ENCODE results near the gene EXOSC3.
"Not testable (repeated sequence)": the region's sequence is repeated elsewhere in the genome, so short reads cannot be mapped to it uniquely, and the experiment has no call there.

The EXOSC3 gene

DNA sequence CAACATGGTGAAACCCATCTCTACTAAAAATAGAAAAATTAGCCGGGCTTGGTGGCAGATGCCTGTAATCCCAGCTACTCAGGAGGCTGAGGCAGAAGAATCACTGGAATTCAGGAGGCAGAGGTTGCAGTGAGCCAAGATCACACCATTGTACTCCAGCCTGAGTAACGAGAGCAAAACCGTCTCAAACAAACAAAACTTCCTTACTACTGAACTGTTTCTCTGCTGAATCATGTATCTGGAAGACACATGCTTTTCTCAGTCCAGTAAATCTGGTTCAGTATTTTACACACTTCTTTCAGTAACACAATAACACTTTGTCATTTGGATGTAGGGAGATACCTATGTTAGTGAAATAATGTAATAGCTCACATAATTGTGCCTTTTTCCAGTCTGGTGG, 23.4 kb downstream of the EXOSC3 start:
- in situ Hi-C loops (cut with HindIII; ENCODE audit: low pct_unique_long_range_greater_than_20kb, low sequenced_read_pairs) = no loop called here
- no peak for DNase-seq (ENCODE audit: low read depth in 1 of 2, low spot score in 1 of 2)
- no peak for TF ChIP-seq JUND (IDR thresholded peaks at IDR 0.05; ENCODE audit: low read depth)

DNA sequence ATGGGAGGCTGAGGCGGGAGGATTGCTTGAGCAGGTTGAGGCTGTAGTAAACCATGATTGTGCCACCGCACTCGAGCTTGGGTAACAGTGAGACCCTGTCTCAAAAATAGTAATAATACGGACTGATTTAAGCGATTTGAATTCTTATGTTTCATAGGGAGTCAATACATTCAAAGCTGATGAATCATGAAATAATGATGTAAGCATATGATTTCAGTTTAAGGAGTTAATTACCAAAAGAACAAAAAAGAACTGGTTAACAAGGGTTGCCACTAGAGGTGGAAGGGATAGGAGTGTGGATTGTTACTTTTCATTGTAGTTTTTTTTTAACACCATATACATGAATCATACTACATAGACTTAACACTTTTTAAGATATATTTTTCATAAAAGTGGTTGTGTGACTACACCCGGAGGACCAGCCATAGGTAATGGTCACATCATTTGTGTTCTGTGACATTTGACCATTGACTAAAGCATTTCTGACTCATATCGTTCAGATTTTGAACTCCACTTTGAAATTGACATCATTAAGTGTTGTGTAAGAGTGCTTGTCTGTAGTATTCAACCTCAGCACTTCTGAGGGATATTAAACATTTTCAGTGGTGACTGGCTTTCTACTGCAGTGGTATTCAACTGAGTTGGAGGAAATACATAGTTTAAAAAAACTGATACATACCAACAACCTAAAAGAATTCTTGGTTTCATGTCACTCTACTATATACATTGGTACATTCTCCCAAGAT, 24.3 kb downstream of the EXOSC3 start:
- in situ Hi-C loops (cut with HindIII; ENCODE audit: low pct_unique_long_range_greater_than_20kb, low sequenced_read_pairs) = no loop called here
- TF ChIP-seq JUND (IDR thresholded peaks at IDR 0.05; ENCODE audit: low read depth) = no peak
- DNase-seq (ENCODE audit: low read depth in 1 of 2, low spot score in 1 of 2) = no peak

DNA sequence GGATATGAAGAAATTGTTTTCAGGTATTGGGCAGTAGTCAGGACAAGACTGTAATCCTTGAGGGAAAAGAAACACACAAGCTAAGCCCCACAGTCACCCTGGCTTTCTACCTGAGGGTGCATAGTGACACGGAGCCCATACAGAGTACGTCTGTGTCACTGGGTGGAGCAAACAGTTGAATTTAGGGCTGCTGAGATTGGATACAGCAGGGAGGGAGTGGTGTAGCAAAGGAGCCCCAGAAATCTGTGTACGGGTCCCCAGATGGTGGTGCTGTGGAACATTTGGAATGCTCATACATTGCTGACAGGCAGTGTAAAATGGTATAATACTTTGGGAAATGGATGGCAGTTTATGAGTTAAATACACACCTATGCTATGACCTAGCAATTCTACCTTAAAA, 26.1 kb downstream of the EXOSC3 start:
- in situ Hi-C loops (cut with HindIII; ENCODE audit: low pct_unique_long_range_greater_than_20kb, low sequenced_read_pairs) = no loop called here
- DNase-seq (ENCODE audit: low read depth in 1 of 2, low spot score in 1 of 2) = no peak
- TF ChIP-seq JUND (IDR thresholded peaks at IDR 0.05; ENCODE audit: low read depth) = no peak

DNA sequence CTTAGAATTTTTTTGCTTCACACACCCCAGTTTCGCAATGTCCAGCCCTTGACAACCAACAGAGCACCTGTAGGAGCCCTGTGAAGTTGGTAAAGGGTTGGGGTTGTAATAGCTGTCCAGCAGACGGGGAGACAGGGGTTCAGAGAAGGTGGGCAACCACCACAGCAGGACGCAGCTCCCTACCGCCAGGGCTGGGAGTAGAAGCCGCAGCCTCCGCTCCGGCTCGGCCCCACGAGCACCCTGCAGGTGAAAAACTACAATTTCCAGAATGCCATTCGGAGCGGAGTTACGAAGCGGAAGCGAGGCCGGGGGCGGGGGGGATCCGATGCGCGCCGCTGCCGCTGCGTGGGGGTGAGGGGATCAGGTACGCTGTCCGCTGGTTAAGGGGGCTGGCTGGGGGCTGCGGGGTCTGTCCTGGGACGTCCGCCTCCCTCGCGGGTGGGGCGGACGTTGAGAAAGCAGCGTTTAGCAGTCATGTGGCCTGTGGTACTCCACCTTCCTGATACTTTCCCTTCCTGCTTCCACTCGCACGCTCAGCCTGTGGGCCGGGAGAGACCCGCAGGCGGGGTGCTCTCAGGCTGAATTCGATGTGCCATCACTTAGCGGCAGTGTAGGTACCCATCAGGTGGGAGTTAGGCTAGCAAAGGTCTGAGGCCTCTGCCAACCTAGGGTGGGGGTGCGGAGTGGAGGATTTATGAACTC, 31.2 kb downstream of the EXOSC3 start, which contains the start of gene TRMT10B:
TRMT10B (plus strand) TSS at position 317 of the 702 bp plus-strand sequence. CDS start 8,127 bp downstream, outside the sequence.
- in situ Hi-C loops (cut with HindIII; ENCODE audit: low pct_unique_long_range_greater_than_20kb, low sequenced_read_pairs) = no loop called here
- TF ChIP-seq JUND (IDR thresholded peaks at IDR 0.05; ENCODE audit: low read depth) = no peak
- DNase-seq (ENCODE audit: low read depth in 1 of 2, low spot score in 1 of 2) = peak; percentile 64 to 81

DNA sequence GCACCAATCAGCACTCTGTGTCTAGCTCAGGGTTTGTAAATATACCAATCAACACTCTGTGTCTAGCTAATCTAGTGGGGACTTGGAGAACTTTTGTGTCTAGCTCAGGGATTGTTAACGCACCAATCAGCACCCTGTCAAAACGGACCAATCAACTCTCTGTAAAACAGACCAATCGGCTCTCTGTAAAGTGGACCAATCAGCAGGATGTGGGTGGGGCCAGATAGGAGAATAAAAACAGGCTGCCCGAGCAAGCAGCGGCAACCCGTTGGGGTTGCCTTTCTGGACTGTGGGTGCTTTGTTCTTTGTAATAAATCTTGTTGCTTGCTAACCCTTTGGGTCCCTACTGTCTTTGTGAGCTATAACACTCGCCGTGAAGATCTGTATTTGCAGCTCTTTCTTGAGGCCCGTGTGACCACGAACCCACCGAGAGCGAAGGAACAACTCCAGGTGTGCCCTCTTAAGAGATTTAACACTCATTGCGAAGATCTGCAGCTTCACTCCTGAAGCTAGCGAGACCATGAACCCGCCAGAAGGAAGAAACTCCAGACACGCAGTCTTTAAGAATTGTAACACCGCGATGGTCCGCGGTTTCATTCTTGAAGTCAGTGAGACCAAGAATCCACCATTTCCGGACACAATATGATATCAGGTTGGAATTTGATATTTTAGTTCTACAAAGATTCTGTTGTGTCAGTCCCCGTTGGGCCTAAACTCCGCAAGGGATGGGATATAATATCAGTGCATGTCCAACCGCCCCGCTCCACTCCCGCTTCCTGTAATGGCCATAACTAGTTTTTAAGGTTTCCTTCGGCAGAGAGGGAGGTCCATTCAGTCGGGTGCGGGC, 32.0 kb downstream of the EXOSC3 start:
- no peak for DNase-seq (ENCODE audit: low read depth in 1 of 2, low spot score in 1 of 2)
- in situ Hi-C loops (cut with HindIII; ENCODE audit: low pct_unique_long_range_greater_than_20kb, low sequenced_read_pairs) = no loop called here
- no peak for TF ChIP-seq JUND (IDR thresholded peaks at IDR 0.05; ENCODE audit: low read depth)

DNA sequence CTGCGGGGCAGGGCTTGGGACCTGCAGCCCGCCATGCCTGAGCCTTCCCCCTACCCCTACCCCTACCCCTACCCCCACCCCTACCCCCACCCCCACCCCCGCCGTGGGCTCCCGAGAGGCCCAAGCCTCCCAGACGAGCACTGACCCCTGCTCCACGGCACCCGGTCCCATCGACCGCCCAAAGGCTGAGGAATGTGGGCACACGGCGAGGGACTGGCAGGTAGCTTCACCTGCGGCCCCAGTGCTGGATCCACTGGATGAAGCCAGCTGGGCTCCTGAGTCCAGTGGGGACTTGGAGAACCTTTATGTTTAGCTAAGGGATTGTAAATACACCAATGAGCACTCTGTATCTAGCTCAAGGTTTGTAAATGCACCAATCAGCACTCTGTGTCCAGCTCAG, 32.8 kb downstream of the EXOSC3 start:
- DNase-seq (ENCODE audit: low read depth in 1 of 2, low spot score in 1 of 2); in situ Hi-C loops (cut with HindIII; ENCODE audit: low pct_unique_long_range_greater_than_20kb, low sequenced_read_pairs): not testable (repeated sequence)

DNA sequence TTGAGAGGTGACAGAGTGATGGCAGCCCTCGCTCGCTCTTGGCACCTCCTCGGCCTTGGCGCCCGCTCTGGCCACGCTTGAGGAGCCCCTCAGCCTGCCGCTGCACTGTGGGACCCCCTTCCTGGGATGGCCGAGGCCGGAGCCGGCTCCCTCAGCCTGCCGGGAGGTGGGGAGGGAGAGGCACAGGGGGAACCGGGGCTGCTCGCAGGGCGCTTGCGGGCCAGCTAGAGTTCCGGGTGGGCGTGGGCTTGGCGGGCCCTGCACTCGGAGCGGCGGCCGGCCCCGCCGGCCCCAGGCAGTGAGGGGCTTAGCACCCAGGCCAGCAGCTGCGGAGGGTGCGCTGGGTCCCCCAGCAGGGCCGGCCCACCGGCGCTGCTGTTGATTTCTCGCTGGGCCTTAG, 33.2 kb downstream of the EXOSC3 start:
- DNase-seq (ENCODE audit: low read depth in 1 of 2, low spot score in 1 of 2); in situ Hi-C loops (cut with HindIII; ENCODE audit: low pct_unique_long_range_greater_than_20kb, low sequenced_read_pairs): not testable (repeated sequence)

DNA sequence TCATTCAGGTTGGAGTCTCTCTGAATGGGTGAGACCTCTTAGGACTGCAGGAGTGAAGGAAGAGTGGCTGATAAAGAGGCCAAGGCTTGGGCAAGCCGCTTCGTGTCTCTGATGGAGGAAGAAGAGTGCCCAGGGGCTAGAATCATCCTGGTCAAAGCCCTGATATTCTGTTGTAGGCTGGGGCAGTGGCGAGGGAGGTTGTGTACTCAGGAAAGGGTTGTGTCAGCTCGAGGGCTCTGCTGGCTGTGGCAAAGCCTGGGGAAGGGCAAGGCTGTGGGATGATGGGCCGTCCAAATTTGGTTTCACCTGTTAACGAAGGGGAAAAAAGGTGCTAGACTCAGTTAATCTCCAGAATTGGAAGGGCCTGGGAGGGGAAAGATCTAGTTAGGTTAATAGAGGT, 33.7 kb downstream of the EXOSC3 start:
- TF ChIP-seq JUND (IDR thresholded peaks at IDR 0.05; ENCODE audit: low read depth) = no peak
- in situ Hi-C loops (cut with HindIII; ENCODE audit: low pct_unique_long_range_greater_than_20kb, low sequenced_read_pairs) = no loop called here
- no peak for DNase-seq (ENCODE audit: low read depth in 1 of 2, low spot score in 1 of 2)

DNA sequence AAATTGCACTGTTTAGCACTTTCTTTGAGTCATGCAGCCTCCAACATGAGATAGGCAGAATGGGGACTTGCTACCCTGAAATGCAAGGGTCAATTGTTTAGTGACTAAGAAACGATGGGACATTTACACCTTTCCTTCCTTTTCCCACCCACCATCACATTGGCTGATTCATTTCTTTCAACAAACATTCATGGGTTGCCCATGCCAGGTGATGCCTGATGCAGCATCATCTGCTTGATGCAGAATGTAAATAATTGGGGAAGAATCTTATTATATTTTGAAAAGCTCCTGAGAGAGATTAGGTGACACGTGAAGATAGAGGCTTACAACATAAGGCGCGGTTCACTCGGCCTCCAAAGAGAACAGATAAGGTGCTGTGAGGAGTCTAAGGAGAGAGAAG, 35.7 kb downstream of the EXOSC3 start:
- no peak for DNase-seq (ENCODE audit: low read depth in 1 of 2, low spot score in 1 of 2)
- in situ Hi-C loops (cut with HindIII; ENCODE audit: low pct_unique_long_range_greater_than_20kb, low sequenced_read_pairs) = no loop called here
- TF ChIP-seq JUND (IDR thresholded peaks at IDR 0.05; ENCODE audit: low read depth) = no peak

DNA sequence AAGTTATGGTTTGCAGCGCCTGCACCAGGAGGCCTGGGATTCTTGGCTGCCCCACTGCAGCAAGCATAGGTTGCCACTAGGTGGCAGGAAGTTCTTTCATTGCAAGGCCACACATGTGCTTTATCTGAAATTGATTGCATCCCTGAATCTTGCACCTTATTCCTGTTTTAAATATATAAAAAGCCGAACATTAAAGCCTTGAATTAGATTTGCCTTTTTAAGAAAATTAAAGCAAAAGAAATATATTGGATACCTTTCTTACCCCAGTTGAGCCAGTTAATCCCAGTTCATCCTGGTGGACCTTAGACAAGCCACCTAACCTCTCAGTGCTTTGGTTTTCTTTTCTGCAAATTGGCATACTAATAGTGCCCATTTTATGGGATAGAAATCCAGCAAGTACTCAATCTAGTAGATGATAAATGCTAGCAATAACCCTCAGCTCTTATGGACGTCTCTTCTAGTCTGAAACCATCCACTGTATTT, 37.6 kb downstream of the EXOSC3 start:
- in situ Hi-C loops (cut with HindIII; ENCODE audit: low pct_unique_long_range_greater_than_20kb, low sequenced_read_pairs) = no loop called here

DNA sequence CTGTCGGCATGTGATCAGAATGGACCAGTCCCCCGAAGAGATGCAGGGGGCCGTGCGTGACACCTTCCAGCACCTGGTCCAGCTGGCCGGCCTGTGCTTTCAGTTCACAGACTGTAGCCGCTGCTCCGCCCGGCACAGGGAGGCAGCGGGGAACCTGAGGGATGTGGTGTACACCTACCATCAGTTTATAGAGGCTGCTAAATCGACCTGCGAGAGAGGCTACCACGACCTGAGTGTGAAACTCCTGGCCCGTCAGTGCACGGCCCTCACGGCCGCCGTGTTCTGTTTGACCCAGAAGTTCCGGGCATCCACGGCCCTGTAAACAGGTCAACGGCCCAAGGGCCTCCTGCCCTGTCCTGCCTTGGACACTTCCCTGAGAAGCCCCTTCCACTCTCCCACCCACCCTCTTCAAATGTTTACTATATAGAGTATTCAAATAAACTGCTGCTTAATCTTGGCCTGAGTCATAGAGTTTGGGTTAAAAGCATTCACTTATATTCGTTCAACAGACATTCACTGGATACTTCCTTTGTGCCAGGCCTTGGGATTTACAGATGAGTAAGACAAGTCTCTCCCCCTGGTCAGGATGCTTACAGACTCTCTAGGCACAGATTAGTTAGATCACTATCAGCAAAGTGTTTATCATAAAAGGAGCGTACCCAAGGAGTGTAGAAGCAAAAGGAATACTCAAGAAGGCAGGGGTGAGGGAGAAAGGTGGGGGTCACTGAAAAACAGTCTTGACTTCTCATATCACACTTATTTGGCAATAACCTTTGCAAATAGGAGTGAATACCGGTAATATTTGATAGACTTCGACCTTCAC, 38.2 kb downstream of the EXOSC3 start:
- in situ Hi-C loops (cut with HindIII; ENCODE audit: low pct_unique_long_range_greater_than_20kb, low sequenced_read_pairs) = no loop called here

More for the DNA sequence above, 37.6 kb downstream of the EXOSC3 start:
- TF ChIP-seq JUND (IDR thresholded peaks at IDR 0.05; ENCODE audit: low read depth) = no peak
- DNase-seq (ENCODE audit: low read depth in 1 of 2, low spot score in 1 of 2) = peak; percentile 53 to 77

DNA sequence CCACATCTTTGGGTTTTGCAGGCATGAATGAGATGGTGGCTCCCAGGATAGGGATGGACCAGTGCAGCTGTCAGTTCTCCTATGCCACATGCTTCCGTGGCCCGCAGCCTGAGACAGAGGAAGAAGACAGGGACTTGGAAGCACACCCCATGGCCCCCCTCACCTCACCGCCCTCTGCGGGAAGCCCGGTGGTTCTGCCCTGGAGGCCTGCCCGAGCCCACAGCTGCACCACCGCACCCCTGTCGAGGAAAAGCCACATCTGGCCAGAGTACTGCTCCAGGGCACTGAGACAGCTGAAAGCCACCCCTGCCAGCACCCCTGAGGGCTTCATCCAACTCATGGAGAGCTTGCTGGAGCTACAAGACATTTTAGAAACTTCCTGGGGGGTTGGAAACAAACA, 38.9 kb downstream of the EXOSC3 start:
- in situ Hi-C loops (cut with HindIII; ENCODE audit: low pct_unique_long_range_greater_than_20kb, low sequenced_read_pairs) = no loop called here
- TF ChIP-seq JUND (IDR thresholded peaks at IDR 0.05; ENCODE audit: low read depth) = no peak
- no peak for DNase-seq (ENCODE audit: low read depth in 1 of 2, low spot score in 1 of 2)

More for the DNA sequence above, 38.2 kb downstream of the EXOSC3 start:
- DNase-seq (ENCODE audit: low read depth in 1 of 2, low spot score in 1 of 2) = no peak
- TF ChIP-seq JUND (IDR thresholded peaks at IDR 0.05; ENCODE audit: low read depth) = no peak
